PFSK-1 (cell line): ENCODE data around the gene CNTNAP2.

Experiments used
- FOXP2 ChIP-seq: optimal IDR thresholded peaks from 2 replicates; pipeline ENCODE3; 2011; ENCODE audit warnings: borderline replicate concordance, control low read depth, inconsistent platforms; ENCODE audit not compliant: insufficient read depth; ENCODE audit errors: extremely low read length, extremely low read depth
- POLR2AphosphoS5 ChIP-seq: IDR thresholded peaks from 2 replicates; pipeline ENCODE4 v1.6.1; 2012; ENCODE audit warnings: low read depth, mild to moderate bottlenecking, control low read depth, low read length, moderate library complexity
- REST ChIP-seq, 2 experiments: IDR thresholded peaks; 2 replicates each; pipeline versions ENCODE4 v1.6.1 to v1.8.0; 2011 to 2012; ENCODE audit warnings: low read depth in 2 of 2, low read length in 2 of 2, control low read depth in 1 of 2, inconsistent platforms in 1 of 2, mild to moderate bottlenecking in 1 of 2, moderate library complexity in 1 of 2; ENCODE audit not compliant: insufficient read depth in 1 of 2
- SIN3A ChIP-seq: IDR thresholded peaks from 2 replicates; pipeline ENCODE4 v1.6.1; 2012; ENCODE audit warnings: mild to moderate bottlenecking, low read length, moderate library complexity, borderline replicate concordance; ENCODE audit not compliant: insufficient read depth
- TAF1 ChIP-seq: IDR thresholded peaks from 2 replicates; pipeline ENCODE4 v1.6.1; 2012; ENCODE audit warnings: low read length, control low read depth, borderline replicate concordance; ENCODE audit not compliant: insufficient read depth

- TF ChIP-seq POLR2AphosphoS5 (no peak), REST (IDR thresholded peaks at IDR 0.05; ENCODE audit: insufficient read depth in 1 of 2, low read depth in 2 of 2, low read length in 2 of 2) (no peak), TAF1 (no peak), SIN3A (no peak), FOXP2 (no peak)
Measured at GRCh38 chr7:147029953-147030352, 913.4 kb downstream of the CNTNAP2 start.
